Measurements from ENCODE around the gene PIK3CB.

Gene PIK3CB

DNA sequence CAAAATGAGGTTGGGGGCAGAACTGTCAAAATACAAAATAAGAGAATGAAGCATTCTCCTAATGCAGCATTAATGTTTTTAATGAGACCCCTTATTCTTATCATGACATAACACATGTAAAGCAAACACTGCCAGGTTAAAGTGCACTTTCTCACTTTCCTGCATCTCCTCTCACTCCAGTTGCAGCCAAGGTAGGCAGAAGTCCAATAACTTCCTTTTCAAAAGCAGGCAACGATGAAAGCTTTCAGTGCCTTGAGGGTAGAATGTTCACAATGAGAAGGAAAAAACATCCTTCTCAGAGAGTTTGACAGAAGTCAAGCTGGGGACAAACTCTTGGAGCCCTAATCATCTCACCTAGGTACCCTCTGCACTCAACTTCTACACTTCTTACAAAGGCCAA, 166.6 kb downstream of the PIK3CB start:
- TF ChIP-seq CEBPB (IDR thresholded peaks at IDR 0.05): no peak
- TF ChIP-seq TAF1 (IDR thresholded peaks at IDR 0.05; ENCODE audit: low read depth): no peak
- no peak for TF ChIP-seq YY1 (IDR thresholded peaks at IDR 0.05; ENCODE audit: low read depth)
- TF ChIP-seq ZBTB7A (IDR thresholded peaks at IDR 0.05; ENCODE audit: low read depth): no peak
- no peak for TF ChIP-seq TEAD4 (IDR thresholded peaks at IDR 0.05)
- TF ChIP-seq REST (IDR thresholded peaks at IDR 0.05; ENCODE audit: low read depth): no peak

DNA sequence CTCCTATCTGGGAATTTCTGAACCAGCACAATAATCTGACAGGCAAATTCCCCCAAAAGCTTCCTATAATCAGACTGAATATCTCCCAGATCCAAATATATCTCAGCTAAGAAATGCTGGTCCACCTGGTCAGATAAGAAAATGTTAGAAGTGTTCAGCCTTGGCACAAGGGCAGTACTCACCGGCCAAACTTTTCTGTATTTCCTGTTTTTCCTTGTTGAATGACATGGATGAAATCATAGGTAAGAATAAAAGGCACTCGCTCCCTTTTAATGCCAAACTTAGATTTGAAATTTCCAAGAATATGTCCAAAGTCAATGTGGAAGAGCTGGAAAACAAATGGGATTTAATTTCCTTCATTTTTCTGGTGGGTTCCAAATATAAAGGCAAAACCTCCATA, 177.2 kb downstream of the PIK3CB start:
- no peak for TF ChIP-seq REST (IDR thresholded peaks at IDR 0.05; ENCODE audit: low read depth)
- TF ChIP-seq, protein P1, sequence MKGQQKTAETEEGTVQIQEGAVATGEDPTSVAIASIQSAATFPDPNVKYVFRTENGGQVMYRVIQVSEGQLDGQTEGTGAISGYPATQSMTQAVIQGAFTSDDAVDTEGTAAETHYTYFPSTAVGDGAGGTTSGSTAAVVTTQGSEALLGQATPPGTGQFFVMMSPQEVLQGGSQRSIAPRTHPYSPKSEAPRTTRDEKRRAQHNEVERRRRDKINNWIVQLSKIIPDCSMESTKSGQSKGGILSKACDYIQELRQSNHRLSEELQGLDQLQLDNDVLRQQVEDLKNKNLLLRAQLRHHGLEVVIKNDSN (IDR thresholded peaks at IDR 0.05): no peak
- TF ChIP-seq EP300 (IDR thresholded peaks at IDR 0.05; ENCODE audit: borderline replicate concordance): no peak
- no peak for TF ChIP-seq YY1 (IDR thresholded peaks at IDR 0.05; ENCODE audit: low read depth)
- TF ChIP-seq TEAD4 (IDR thresholded peaks at IDR 0.05): no peak
- no peak for TF ChIP-seq ZBTB7A (IDR thresholded peaks at IDR 0.05; ENCODE audit: low read depth)
- TF ChIP-seq EGR1 (IDR thresholded peaks at IDR 0.05): no peak
- TF ChIP-seq CREB1 (IDR thresholded peaks at IDR 0.05; ENCODE audit: low read depth): no peak
- TF ChIP-seq NFIC (IDR thresholded peaks at IDR 0.05): no peak
- TF ChIP-seq CEBPB (IDR thresholded peaks at IDR 0.05): no peak
- TF ChIP-seq TCF12 (IDR thresholded peaks at IDR 0.05; ENCODE audit: low read depth): no peak
- TF ChIP-seq FOXM1 (IDR thresholded peaks at IDR 0.05; ENCODE audit: borderline replicate concordance, low read depth): no peak
- TF ChIP-seq RAD21 (IDR thresholded peaks at IDR 0.05; ENCODE audit: low read depth): no peak
- TF ChIP-seq TAF1 (IDR thresholded peaks at IDR 0.05; ENCODE audit: low read depth): no peak
- TF ChIP-seq, protein P2, sequence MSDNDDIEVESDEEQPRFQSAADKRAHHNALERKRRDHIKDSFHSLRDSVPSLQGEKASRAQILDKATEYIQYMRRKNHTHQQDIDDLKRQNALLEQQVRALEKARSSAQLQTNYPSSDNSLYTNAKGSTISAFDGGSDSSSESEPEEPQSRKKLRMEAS (IDR thresholded peaks at IDR 0.05): no peak

- TF ChIP-seq CEBPB (IDR thresholded peaks at IDR 0.05): no peak
- no peak for TF ChIP-seq ZBTB7A (IDR thresholded peaks at IDR 0.05; ENCODE audit: low read depth)
- TF ChIP-seq NFIC (IDR thresholded peaks at IDR 0.05): peak; percentile 84
- no peak for TF ChIP-seq EGR1 (IDR thresholded peaks at IDR 0.05)
- TF ChIP-seq EP300 (IDR thresholded peaks at IDR 0.05; ENCODE audit: borderline replicate concordance): no peak
- TF ChIP-seq YY1 (IDR thresholded peaks at IDR 0.05; ENCODE audit: low read depth): no peak
Observed at GRCh38 chr3:138653567-138653966, 181.2 kb downstream of the PIK3CB start.

DNA sequence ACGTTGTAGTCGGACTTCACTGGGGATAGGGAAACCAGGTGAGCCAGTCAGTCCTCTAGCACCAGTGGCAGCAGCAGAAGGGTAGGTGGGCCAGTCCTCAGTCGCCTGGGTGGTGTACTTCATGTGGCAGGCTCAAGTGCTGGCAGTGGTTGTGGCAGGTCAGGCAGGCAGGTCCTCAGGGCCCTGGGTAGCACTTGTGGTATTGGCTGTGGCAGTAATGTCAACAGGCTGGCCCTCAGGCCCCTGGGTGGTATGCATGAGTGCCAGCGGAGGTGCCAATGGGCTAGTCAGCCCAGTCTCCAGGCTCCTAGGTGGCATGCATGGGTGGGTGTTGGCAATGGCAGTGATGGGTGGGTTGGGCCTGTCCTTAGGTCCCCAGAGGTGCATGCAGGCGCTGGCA, 185.6 kb downstream of the PIK3CB start:
- TF ChIP-seq TAF1 (IDR thresholded peaks at IDR 0.05; ENCODE audit: low read depth) (no peak), RAD21 (IDR thresholded peaks at IDR 0.05; ENCODE audit: low read depth) (no peak), EP300 (IDR thresholded peaks at IDR 0.05; ENCODE audit: borderline replicate concordance) (no peak), EGR1 (IDR thresholded peaks at IDR 0.05) (no peak), TCF12 (IDR thresholded peaks at IDR 0.05; ENCODE audit: low read depth) (no peak), CEBPB (IDR thresholded peaks at IDR 0.05) (no peak), FOXM1 (IDR thresholded peaks at IDR 0.05; ENCODE audit: borderline replicate concordance, low read depth) (no peak)
- TF ChIP-seq, protein P2 (IDR thresholded peaks at IDR 0.05): no peak

DNA sequence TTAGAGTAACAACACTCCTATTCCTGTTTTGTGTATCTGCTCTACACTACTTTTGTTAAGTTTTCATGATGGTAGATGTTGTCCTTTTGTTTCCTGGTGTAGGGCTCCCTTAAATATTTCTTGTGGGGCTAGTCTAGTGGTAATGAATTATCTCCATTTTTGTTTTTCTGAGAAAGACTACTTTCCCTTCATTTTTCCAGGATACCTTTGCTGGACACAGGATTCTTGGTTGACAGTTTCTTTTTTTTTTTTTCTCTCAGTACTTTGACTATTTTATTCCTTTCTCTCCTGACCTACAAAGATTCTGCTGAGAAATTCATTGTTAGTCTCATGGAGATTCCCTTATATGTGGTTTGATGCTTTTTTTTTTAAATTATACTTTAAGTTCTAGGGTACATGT, 188.2 kb downstream of the PIK3CB start:
- TF ChIP-seq TCF12 (IDR thresholded peaks at IDR 0.05; ENCODE audit: low read depth) (no peak), FOXM1 (IDR thresholded peaks at IDR 0.05; ENCODE audit: borderline replicate concordance, low read depth) (no peak), YY1 (IDR thresholded peaks at IDR 0.05; ENCODE audit: low read depth) (no peak)
- TF ChIP-seq, protein P2 (IDR thresholded peaks at IDR 0.05): no peak

- TF ChIP-seq YY1 (IDR thresholded peaks at IDR 0.05; ENCODE audit: low read depth) (no peak), REST (IDR thresholded peaks at IDR 0.05; ENCODE audit: low read depth) (no peak), TEAD4 (IDR thresholded peaks at IDR 0.05) (no peak), TCF12 (IDR thresholded peaks at IDR 0.05; ENCODE audit: low read depth) (no peak), CEBPB (IDR thresholded peaks at IDR 0.05) (no peak), EGR1 (IDR thresholded peaks at IDR 0.05) (no peak), NFIC (IDR thresholded peaks at IDR 0.05) (no peak), ZBTB7A (IDR thresholded peaks at IDR 0.05; ENCODE audit: low read depth) (no peak), FOXM1 (IDR thresholded peaks at IDR 0.05; ENCODE audit: borderline replicate concordance, low read depth) (no peak), CREB1 (IDR thresholded peaks at IDR 0.05; ENCODE audit: low read depth) (no peak), EP300 (IDR thresholded peaks at IDR 0.05; ENCODE audit: borderline replicate concordance) (no peak), RAD21 (IDR thresholded peaks at IDR 0.05; ENCODE audit: low read depth) (no peak)
- TF ChIP-seq, protein P1 (IDR thresholded peaks at IDR 0.05): no peak
- TF ChIP-seq, protein P2 (IDR thresholded peaks at IDR 0.05): no peak
Observed at GRCh38 chr3:138646008-138646407, 188.7 kb downstream of the PIK3CB start.

Measured in Ishikawa (cell line).